NCI-H128 (cell line): ENCODE data around the gene NQO2.
"Not testable (repeated sequence)": the region's sequence is repeated elsewhere in the genome, so short reads cannot be mapped to it uniquely, and the experiment has no call there.

Source experiments
- DNase-seq: peaks from one replicate; lab custom pipeline; 2025; ENCODE audit not compliant: unreplicated experiment; lab: John Stamatoyannopoulos, UW

Gene NQO2

GRCh38 chr6:2989332-2990247 lies 10.1 kb upstream of the NQO2 start:
- DNase-seq: peak; percentile 97

- no peak for DNase-seq
Observed at GRCh38 chr6:2990248-2990931, 9.3 kb upstream of the NQO2 start.

GRCh38 chr6:2990932-2991506 lies 8.7 kb upstream of the NQO2 start:
- no peak for DNase-seq

GRCh38 chr6:2992330-2992979 lies 7.2 kb upstream of the NQO2 start:
- no peak for DNase-seq

DNA sequence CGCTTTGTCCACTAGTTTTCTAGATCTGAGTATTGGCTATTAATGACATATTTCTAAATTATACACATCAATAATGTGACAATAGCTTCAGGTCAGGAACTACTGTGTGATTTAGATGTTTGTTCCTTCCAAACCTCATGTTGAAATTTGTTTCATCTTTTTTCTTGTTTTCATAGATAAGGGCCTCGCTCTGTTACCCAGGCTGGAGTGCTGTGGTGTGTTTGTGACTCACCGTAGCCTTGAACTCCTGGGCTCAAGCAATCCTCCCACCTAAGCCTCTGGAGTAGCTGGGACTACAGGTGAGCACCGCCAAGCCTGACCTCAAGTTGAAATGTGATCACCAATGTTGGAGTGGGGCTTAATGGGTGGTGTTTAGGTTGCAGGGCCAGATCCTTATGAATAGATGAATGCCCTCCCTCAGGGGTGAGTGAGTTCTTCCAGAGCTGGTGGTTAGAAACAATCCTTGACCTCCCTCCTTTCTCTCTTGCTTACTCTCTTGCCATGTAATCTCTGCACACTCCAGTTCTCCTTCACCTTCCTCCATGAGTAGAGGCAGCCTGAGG lies 5.9 kb upstream of the NQO2 start:
- DNase-seq: no peak

- not testable (repeated sequence) for DNase-seq
Observed at GRCh38 chr6:2998249-2998997, 1.3 kb upstream of the NQO2 start.

- no peak for DNase-seq
Observed at GRCh38 chr6:2998998-2999617, 586 bp upstream of the NQO2 start.

DNA sequence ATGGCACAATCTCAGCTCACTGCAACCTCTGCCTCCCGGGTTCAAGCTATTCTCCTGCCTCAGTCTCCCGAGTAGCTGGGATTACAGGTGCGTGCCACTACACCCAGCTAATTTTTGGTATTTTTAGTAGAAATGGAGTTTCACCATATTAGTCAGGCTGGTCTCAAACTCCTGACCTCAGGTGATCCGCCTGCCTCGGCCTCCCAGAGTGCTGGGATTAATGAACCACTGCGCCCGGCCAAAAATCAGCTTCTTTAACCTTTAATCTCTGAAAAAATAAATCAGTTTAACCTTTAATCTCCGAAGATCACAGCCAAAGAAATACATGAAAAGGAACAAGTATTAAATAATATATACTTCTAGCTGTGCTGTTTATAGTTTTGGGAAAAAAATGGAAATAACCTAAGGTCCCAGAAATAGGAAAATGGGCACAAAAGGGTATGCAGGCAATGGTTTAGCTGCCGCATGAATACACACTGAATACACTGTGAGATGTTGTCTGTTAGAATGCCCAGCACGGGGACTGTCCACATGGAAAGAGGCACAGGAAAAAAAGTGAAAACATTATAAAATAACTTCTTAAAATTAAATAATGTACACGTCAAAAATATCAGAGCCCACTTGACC lies 1.6 kb downstream of the NQO2 start:
- DNase-seq: no peak

- no peak for DNase-seq
Observed at GRCh38 chr6:3001773-3002293, 2.1 kb downstream of the NQO2 start.

GRCh38 chr6:3003226-3003625 lies 3.5 kb downstream of the NQO2 start:
- DNase-seq: not testable (repeated sequence)

- no peak for DNase-seq
Observed at GRCh38 chr6:3005077-3005476, 5.4 kb downstream of the NQO2 start.

GRCh38 chr6:3005874-3006273 lies 6.2 kb downstream of the NQO2 start:
- DNase-seq: no peak

DNA sequence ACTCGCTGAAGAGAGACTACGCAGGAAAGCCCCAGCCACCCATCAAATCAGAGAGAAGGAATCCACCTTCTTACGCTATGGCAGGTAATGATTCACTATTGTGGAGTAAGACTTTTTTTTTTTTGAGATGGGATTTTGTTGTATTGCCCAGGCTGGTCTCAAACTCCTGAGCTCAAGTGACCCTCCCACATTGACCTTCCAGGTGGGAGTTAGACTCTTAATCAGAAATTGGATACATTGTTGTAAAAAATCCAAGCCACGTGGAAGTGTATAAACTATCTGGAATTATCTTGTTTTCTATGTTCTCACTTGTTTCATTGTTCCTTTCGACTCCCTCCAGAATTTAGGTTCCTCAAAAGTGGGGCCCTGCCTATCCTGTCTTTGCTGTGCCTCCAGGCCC lies 6.8 kb downstream of the NQO2 start:
- no peak for DNase-seq

DNA sequence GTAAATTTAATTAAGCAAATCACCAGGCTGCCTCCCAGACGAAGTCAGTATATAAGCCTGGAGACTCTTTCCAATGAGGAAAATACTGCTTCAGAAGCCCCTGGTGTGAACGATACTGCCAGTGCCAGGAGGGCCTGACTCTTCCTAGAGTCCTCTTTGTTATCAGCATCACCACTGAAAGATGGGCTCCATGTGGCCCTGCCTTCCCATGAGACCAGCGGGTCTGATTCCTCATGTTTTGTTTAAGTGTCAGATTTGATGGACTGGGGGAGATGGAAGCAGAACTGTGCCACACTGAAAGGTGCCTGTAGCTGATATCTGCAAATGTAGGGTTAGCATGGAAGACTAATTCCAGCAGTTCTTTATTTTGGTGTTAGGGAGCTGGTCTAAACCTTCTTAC lies 7.9 kb downstream of the NQO2 start:
- no peak for DNase-seq

GRCh38 chr6:3008712-3009265 lies 9.1 kb downstream of the NQO2 start:
- not testable (repeated sequence) for DNase-seq

DNA sequence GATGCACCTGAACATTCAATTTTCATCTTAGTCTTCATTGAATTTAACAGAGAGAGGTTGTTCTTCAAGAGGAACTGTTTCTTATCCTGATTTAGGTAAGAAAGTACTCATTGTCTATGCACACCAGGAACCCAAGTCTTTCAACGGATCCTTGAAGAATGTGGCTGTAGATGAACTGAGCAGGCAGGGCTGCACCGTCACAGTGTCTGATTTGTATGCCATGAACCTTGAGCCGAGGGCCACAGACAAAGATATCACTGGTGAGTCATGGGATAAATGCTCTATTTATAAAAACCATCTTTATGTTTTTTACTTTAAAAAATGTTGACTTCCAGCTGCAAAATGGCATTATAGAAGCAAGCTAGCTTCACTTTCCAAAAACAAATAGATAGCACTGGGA lies 10.2 kb downstream of the NQO2 start:
- no peak for DNase-seq

DNA sequence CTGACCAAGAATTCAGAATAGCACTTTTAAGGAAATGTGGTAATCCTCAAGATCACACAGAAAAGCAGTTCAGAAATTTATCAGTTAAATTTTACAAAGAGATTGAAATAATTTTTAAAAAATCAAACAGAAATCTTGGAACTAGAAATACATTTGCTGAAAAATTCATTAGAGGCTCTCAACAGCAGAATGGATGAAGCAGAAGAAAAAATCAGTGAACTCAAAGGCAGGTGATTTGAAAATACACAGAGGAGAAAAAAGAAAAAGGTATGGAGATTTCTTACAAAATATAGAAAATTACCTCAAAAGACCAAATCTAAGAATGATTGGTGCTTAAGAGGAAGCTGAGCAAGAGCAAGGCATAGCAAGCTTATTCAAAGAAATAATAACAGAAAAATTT lies 11.5 kb downstream of the NQO2 start:
- DNase-seq: no peak

GRCh38 chr6:3011592-3011991 lies 11.9 kb downstream of the NQO2 start:
- no peak for DNase-seq

DNA sequence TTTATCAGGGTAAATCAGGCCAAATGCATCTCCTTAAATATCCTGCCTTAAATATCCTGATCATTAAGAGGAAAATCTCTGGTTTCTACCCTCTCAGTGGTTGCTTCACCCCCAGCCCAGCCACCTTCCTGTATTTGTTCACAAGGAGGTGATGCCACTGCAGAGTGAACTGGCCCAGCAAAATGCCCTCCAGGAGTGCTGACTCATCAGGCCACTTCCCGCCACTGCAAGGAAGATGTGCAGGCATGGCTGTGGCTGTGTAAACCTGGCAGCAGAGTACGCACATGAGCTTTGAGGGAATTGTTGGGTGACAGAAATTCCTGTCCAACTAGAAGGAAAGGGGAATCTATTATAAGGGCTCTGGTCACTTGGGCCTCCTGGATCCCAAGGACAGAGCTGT lies 13.8 kb downstream of the NQO2 start:
- no peak for DNase-seq
